GM21737 (cell line): ENCODE data around the gene NAIF1.
"Not testable (repeated sequence)": the region's sequence is repeated elsewhere in the genome, so short reads cannot be mapped to it uniquely, and the experiment has no call there.

Experiments
- ATAC-seq: cut with Tn5 transposase; IDR thresholded peaks from one replicate; pipeline ENCODE4 v1.9.1; 2021; ENCODE audit warnings: mild to moderate bottlenecking, moderate library complexity; ENCODE audit not compliant: unreplicated experiment

NAIF1 gene

GRCh38 chr9:128088253-128088945 is 21.3 kb upstream of the NAIF1 start:
- no peak for ATAC-seq

GRCh38 chr9:128087262-128087661 is 20.1 kb upstream of the NAIF1 start:
- no peak for ATAC-seq

- no peak for ATAC-seq
Observed at GRCh38 chr9:128085943-128086342, 18.8 kb upstream of the NAIF1 start.

GRCh38 chr9:128084746-128085145 is 17.6 kb upstream of the NAIF1 start:
- ATAC-seq, result no peak

DNA sequence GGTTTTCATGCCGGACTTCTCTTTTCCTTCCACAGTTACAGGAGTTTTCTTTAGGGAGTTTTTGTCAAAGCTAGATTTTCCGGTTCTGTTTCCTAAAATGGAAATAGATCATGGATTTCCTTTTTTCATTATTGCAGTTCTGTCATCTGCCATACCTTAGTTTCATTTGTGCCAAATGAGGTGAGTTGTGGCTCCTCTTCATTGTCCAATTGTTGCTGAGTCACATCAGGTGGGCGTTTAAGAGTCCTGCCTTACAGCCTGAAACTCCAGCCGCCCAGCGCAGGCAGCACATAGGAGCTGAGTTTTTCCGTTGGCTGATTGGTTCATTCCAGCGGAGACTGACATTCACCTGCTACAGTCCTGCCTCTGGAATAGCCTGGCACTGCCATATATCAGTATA is 15.0 kb upstream of the NAIF1 start:
- ATAC-seq, result no peak

DNA sequence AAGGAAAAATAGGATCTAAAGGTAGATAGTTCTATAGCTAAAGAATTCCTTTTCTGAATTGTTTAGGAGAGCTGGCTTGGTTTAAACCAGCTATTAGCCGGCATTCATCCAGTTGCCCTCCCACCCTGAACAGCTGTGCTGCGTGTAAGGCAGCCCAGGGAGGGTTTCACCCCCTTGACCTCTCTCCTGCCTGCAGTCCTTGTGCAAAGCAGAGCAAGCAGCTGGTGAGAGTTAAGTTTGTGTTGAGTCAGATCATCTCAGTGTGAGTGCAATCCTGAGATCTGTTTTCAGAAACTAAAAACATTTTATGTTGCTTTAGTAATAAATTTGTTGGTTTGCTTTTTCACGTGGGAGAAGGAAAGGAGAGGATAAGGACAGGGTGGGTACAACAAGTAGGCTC is 13.9 kb upstream of the NAIF1 start:
- no peak for ATAC-seq

- ATAC-seq, result no peak
Observed at GRCh38 chr9:128080206-128080605, 13.1 kb upstream of the NAIF1 start.

GRCh38 chr9:128078504-128079434 is 11.6 kb upstream of the NAIF1 start:
- no peak for ATAC-seq

DNA sequence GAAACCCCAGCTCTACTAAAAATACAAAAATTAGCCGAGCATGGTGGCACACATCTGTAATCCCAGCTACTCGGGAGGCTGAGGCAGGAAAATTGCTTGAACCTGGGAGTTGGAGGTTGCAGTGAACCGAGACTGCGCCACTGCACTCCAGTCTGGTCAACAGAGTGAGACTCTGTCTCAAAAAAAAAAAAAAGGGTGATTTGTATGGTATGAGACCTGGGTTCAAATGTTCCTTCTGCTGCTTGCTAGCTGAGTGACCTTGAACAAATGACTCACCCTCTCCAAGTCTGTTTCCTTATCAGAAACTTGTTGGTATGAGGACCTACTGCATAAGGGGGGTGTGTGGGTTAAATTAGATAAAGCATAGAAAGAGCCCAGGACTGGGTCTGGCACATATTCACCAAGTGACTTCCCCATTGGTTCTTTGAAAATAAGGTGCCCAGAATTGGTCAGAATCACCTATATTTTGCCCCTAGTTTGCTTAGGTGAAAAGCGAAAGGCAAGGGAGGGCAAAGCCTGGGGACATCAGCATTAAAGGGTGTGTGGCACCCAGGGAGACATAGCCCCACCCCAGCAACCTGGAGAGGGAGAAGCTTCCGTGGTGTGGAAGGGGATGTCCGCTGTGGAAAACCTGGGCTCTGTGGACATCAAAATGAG is 10.9 kb upstream of the NAIF1 start:
- ATAC-seq, result no peak

- ATAC-seq, result no peak
Observed at GRCh38 chr9:128073253-128073886, 6.2 kb upstream of the NAIF1 start.

GRCh38 chr9:128072144-128073021 is 5.3 kb upstream of the NAIF1 start:
- no peak for ATAC-seq

- not testable (repeated sequence) for ATAC-seq
Observed at GRCh38 chr9:128071475-128071874, 4.4 kb upstream of the NAIF1 start.

DNA sequence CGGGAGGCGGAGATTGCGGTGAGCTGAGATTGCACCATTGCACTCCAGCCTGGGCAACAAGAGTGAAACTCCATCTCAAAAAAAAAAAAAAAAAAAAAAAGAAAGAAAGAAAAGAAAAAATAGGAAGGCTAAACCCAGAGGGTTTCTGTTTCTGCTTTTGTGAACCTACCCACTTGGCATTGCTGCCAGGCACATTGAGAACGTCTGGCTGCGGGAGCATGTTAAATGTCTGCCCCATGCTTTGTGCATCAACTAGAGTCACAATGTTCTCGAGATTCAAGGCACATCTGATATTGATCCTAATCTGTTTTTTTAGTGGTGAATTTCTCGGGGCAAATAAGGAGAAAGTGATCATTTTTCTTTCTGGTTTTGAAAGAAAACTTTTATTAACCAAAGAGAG is 3.8 kb upstream of the NAIF1 start:
- ATAC-seq, result no peak

GRCh38 chr9:128068386-128069205 is 1.5 kb upstream of the NAIF1 start:
- peak; percentile 9 for ATAC-seq

DNA sequence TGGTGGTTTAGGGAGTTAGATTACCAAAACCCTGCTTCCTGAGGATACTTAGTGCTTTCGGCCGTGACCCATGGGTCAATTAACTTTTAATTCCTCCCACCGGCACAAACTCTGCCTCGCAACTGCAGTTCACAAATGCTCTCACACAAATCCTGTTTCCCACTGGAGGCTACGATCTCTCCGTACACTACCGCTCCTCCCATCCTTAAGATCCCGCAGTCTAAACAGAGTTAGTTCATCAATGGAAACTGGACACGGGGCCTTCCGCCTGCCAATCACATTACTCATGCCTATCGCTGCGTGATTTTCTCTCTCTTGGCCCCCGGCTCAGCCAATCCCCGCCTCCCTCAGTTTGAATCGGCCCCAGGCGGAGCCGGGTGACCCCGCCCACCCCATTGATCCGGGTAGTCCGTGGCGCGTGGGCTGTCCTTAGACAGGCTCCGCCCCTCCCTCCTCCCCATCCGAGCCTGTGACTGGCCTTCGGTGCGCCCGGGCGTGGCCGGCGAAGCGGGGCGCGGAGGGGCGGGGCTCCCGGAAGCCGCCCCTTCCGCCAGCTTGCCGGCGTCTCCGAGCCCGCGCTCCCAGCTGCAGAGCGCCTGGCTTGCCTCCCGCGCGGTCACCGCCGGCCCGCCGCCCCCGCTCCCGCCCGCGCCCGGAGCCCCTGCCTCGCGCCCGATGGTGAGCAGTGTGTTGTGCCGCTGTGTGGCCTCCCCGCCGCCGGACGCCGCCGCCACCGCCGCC is 695 bp upstream of the NAIF1 start, which contains the start of gene SLC25A25:
SLC25A25 (plus strand) TSS at position 588 of the 741 bp plus-strand sequence; CDS start at position 676, 88 bp downstream.
- peak; percentile 70 for ATAC-seq

GRCh38 chr9:128065907-128066712 is 1.0 kb downstream of the NAIF1 start:
- ATAC-seq, result no peak
